Prostate gland (tissue), 2 donors: ENCODE measurements around the gene RUNX2. TPM values are rescaled to one million over a fixed set of nuclear protein-coding genes. Genes with fewer than 3 reads are reported as not detected.

Experiments used
- DNase-seq: peaks from one replicate; pipeline ENCODE4 v3.0.0-alpha.2; 2019; ENCODE audit warnings: low spot score
- H3K27ac ChIP-seq, 2 donors: fragments of 200-600 bp; sonication (generic); 2 replicates each; pipeline ENCODE4 v1.5.1; 2017 to 2019
- H3K27me3 ChIP-seq: fragments of 200-600 bp; sonication (generic); replicated peaks from 2 replicates; pipeline ENCODE4 v1.5.1; 2019; ENCODE audit not compliant: insufficient read depth
- H3K36me3 ChIP-seq, 2 donors: fragments of 200-600 bp; sonication (generic); 1 replicate in 1 of 2; 2 replicates in 1 of 2; pipeline versions ENCODE4 v1.5.1 to v1.8.1; 2017 to 2019
- H3K4me1 ChIP-seq: fragments of 200-600 bp; sonication (generic); replicated peaks from 2 replicates; pipeline ENCODE4 v1.5.1; 2019
- H3K4me3 ChIP-seq, 2 donors: fragments of 200-600 bp; sonication (generic); 2 replicates each; pipeline ENCODE4 v1.5.1; 2017 to 2019
- H3K9me3 ChIP-seq: fragments of 200-600 bp; sonication (generic); 2 replicates; pipeline ENCODE4 v1.5.1; 2017
- POLR2A ChIP-seq: fragments of 450-650 bp; IDR thresholded peaks from one replicate; pipeline ENCODE4 v1.6.1; 2016; ENCODE audit warnings: antibody characterized with exemption, mild to moderate bottlenecking
- POLR2AphosphoS5 ChIP-seq: sonication (generic); formaldehyde crosslinking; IDR thresholded peaks from one replicate; pipeline ENCODE4 v1.6.1; 2017; ENCODE audit warnings: antibody characterized with exemption
- WGBS: methylation state at CpG from one replicate; pipeline ENCODE4 v1.1.5; 2018; 5-methylcytosine and 5-hydroxymethylcytosine counted together
- intact Hi-C: fragments of 100-400 bp; cut with DNase I; formaldehyde crosslinking; loops from one replicate; pipeline ENCODE4 v1.14.2; 2022
- total RNA-seq, 2 donors: library from RNA; depleted of rRNA; stranded (reverse); fragments of >200 nt; gene quantifications; one replicate each; pipeline ENCODE4 v1.1.0, GENCODE V29; 2016
- TF ChIP-seq, protein P1 (sequence below), 4 experiments: fragments of 200-600 bp in 2 of 4; fragments of 450-650 bp in 2 of 4; sonication (generic) in 2 of 4; IDR thresholded peaks; 1 replicate in 3 of 4; 2 replicates in 1 of 4; pipeline ENCODE4 v1.5.1; 2016 to 2019; ENCODE audit warnings: antibody characterized with exemption in 4 of 4, mild to moderate bottlenecking in 2 of 4, moderate library complexity in 2 of 4

RUNX2 gene
- total RNA-seq, 2 donors from 2014 or later = 9.2 to 10.7 TPM

DNA sequence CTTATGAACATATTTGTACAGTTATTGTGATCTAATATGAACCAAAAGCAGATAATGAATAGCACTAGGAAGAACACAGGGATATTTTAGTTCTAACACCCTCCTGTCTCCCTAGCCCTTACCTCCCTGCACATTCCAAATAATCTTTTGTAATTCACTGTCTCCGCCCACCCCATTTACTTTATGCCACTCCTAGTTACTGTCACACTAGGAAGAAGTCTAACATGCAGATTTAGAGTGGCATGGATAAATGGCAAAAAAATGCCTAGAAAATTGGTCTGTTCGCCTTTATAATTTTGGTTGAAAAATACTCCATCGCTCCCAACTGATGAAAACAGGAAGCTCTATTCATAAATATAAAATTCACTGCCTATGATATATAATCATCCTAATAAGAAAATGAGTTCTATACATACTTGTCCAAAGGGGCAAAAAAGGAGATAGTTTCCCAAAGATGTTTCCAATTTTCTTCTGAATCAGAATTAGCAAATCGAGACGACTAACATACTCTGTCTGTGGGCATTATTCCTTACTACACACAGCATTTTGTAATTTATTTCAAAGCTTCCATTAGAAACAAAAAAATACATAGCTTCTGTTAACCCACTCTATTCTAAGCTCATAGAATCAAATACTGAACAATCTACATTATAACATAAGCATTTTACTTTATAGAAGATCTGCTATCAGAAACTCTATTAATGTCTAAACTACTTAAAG is 1.3 kb upstream of the RUNX2 start:
- Histone ChIP-seq H3K9me3 (no peaks in the 10 kb centered on the region), H3K4me1 (no peaks in the 10 kb centered on the region), H3K36me3 (no peaks in the 10 kb centered on the region), H3K27ac (no peak overlapping the region), H3K27me3 (no peaks in the 10 kb centered on the region), H3K4me3 (no peak overlapping the region)
- WGBS = 94% methylated on average over 5 of the region's 5 CpGs
- intact Hi-C loops = no loop called here
- DNase-seq = no peak
- TF ChIP-seq, protein P1, sequence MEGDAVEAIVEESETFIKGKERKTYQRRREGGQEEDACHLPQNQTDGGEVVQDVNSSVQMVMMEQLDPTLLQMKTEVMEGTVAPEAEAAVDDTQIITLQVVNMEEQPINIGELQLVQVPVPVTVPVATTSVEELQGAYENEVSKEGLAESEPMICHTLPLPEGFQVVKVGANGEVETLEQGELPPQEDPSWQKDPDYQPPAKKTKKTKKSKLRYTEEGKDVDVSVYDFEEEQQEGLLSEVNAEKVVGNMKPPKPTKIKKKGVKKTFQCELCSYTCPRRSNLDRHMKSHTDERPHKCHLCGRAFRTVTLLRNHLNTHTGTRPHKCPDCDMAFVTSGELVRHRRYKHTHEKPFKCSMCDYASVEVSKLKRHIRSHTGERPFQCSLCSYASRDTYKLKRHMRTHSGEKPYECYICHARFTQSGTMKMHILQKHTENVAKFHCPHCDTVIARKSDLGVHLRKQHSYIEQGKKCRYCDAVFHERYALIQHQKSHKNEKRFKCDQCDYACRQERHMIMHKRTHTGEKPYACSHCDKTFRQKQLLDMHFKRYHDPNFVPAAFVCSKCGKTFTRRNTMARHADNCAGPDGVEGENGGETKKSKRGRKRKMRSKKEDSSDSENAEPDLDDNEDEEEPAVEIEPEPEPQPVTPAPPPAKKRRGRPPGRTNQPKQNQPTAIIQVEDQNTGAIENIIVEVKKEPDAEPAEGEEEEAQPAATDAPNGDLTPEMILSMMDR (IDR thresholded peaks at IDR 0.05) = no peak
- TF ChIP-seq POLR2AphosphoS5 (no peak), POLR2A (no peak)

DNA sequence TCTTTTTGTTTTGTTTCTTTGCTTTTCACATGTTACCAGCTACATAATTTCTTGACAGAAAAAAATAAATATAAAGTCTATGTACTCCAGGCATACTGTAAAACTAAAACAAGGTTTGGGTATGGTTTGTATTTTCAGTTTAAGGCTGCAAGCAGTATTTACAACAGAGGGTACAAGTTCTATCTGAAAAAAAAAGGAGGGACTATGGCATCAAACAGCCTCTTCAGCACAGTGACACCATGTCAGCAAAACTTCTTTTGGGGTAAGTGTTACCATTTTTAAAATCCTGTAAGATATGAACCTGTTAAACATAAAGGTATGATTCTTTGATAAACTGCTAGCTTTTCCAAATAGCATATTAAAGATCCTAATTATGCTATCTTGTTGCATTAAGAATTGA is 393 bp downstream of the RUNX2 start:
- Histone ChIP-seq H3K4me1 (no peaks in the 10 kb centered on the region), H3K36me3 (no peaks in the 10 kb centered on the region), H3K9me3 (no peaks in the 10 kb centered on the region), H3K4me3 (no peak overlapping the region), H3K27ac (no peak overlapping the region), H3K27me3 (no peaks in the 10 kb centered on the region)
- DNase-seq = no peak
- intact Hi-C loops = no loop called here
- TF ChIP-seq, protein P1 (IDR thresholded peaks at IDR 0.05) = no peak
- no peak for TF ChIP-seq POLR2AphosphoS5
- no peak for TF ChIP-seq POLR2A

DNA sequence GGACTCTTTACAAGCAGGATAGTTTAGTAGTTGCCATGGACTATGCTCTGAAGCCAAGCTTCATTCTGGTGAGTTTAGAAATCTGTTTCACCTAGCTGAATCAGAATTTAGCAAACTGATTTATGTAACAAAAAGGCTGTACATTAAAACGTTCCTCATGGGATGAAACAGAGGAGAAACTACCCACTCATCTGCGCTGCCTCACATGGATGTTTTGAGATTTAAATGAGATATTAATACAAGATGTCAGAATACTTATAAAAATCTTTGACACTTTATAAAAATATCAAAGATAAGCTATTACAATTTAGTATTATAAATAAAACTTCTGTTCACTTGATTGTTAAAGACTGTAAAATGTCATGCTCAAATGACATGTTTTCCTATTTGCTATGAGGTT is 16.8 kb downstream of the RUNX2 start:
- 76% methylated on average over 2 of the region's 2 CpGs for WGBS
- intact Hi-C loops = no loop called here
- TF ChIP-seq POLR2AphosphoS5 (no peak), POLR2A (no peak)
- TF ChIP-seq, protein P1 (IDR thresholded peaks at IDR 0.05) = no peak
- H3K4me3 ChIP-seq = no peak overlapping the region
- no peaks in the 10 kb centered on the region for H3K9me3 ChIP-seq
- DNase-seq = no peak
- no peak overlapping the region for H3K27ac ChIP-seq
- H3K27me3 ChIP-seq = no peaks in the 10 kb centered on the region
- no peaks in the 10 kb centered on the region for H3K4me1 ChIP-seq
- no peaks in the 10 kb centered on the region for H3K36me3 ChIP-seq

DNA sequence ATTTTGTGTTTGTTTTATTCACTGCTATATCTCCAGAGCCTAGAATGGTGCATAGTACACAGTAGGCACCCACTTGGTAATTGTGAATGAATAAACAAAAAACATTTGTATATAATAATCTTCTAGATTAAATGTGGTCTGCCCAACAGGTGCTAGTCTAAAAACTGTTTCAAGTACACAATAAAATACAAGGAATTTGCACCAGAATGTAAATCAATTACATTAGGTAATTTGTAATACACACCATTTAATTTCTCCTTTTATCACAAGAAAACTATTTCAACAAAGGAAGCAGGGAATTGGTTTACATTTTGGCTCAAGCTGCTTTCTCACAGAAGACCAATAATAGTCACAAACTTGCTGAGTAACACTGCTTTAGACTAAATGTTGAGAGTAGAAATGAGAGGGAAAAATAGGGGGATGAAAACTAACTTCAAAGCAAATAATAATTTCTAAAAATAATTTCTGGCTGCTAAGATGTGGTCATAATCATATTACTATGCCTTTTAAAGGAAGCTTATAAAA is 22.1 kb downstream of the RUNX2 start:
- H3K4me1 ChIP-seq = no peaks in the 10 kb centered on the region
- intact Hi-C loops = no loop called here
- no peak overlapping the region for H3K27ac ChIP-seq
- no peaks in the 10 kb centered on the region for H3K27me3 ChIP-seq
- TF ChIP-seq, protein P1 (IDR thresholded peaks at IDR 0.05) = no peak
- TF ChIP-seq POLR2A (no peak), POLR2AphosphoS5 (no peak)
- no peak overlapping the region for H3K4me3 ChIP-seq
- DNase-seq = no peak
- no peaks in the 10 kb centered on the region for H3K36me3 ChIP-seq
- no peaks in the 10 kb centered on the region for H3K9me3 ChIP-seq

DNA sequence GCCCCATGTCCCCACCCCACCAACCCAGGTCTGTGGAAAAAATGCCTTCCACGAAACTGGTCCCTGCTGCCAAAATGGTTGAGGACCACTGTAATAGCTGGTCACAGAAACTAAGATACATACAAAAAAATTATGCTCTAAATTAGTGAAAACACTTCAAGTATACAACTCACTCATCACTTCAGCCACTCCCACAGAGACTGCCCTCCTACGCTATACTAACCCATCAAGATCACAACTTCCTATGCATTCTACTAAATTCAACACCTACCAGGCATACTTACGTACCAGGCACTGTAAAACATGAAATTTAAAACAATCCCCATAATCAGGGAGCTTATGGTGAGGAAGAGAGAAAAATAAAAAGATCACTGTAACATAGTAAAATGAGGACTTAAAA is 22.9 kb downstream of the RUNX2 start:
- no peak overlapping the region for H3K27ac ChIP-seq

More for the DNA sequence above, 22.9 kb downstream of the RUNX2 start:
- Histone ChIP-seq H3K27me3 (no peaks in the 10 kb centered on the region), H3K4me1 (no peaks in the 10 kb centered on the region), H3K4me3 (no peak overlapping the region), H3K9me3 (no peaks in the 10 kb centered on the region), H3K36me3 (no peaks in the 10 kb centered on the region)
- no peak for DNase-seq
- TF ChIP-seq, protein P1 (IDR thresholded peaks at IDR 0.05) = no peak
- TF ChIP-seq POLR2A (no peak), POLR2AphosphoS5 (no peak)
- 99% methylated on average over 3 of the region's 3 CpGs for WGBS
- intact Hi-C loops = no loop called here
